Adrenal gland (tissue), 5 donors: ENCODE data around the gene JADE2.

Experiments used
- CTCF ChIP-seq, 6 experiments: fragments of 450-650 bp in 4 of 6; fragments of 200-600 bp in 2 of 6; sonication (generic) in 1 of 6; IDR thresholded peaks; 1 replicate in 5 of 6; 2 replicates in 1 of 6; pipeline versions ENCODE4 v1.5.1 to v1.8.0; 2016 to 2021; ENCODE audit warnings: antibody characterized with exemption in 6 of 6, mild to moderate bottlenecking in 2 of 6, moderate library complexity in 1 of 6
- POLR2A ChIP-seq, 2 donors: fragments of 450-650 bp; IDR thresholded peaks; one replicate each; pipeline ENCODE4 v1.6.1; 2017; ENCODE audit warnings: antibody characterized with exemption in 2 of 2, mild to moderate bottlenecking in 2 of 2, moderate library complexity in 1 of 2
- donor health status: DM: no; HTN: no; CAD: no.

GRCh38 chr5:134577022-134577795 is 51.7 kb downstream of the JADE2 start:
- TF ChIP-seq CTCF (IDR thresholded peaks at IDR 0.05), result no peak
- TF ChIP-seq POLR2A (IDR thresholded peaks at IDR 0.05), result no peak
